ENCODE data around the gene CXorf66. TPM values are rescaled to one million over a fixed set of nuclear protein-coding genes. Genes with fewer than 3 reads are reported as not detected.
A peak's percentile ranks its signal among the peaks of the same experiment; 100 is the strongest.

Gene CXorf66
- total and polyA plus RNA-seq, 9 of the 15 experiments (the other 6 are each of a cell fraction or from before 2014, with no cell fraction given): not detected

DNA sequence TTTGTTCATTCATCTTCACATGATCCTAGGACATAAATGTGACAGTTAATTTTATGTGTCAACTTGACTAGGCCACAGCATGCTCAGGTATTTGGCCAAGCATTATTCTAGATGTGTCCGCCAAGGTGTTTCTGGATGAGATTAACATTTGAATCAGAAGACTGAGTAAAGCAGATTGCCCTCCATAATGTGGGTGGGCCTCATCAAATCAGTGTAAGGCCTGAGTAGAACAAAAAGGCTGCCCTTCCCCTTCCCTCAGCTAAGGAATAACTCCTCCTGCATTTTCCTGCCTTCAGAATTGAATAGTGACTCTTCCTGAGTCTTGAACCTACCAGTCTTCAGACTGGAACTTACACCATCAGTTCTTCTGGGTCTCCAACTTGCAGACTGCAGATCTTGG lies 50.9 kb downstream of the CXorf66 start:
- Histone ChIP-seq H3K9ac (ENCODE audit: insufficient read depth in 1 of 2, low read depth in 2 of 2, low read length in 2 of 2) (no peak overlapping the region), H3K9me1 (ENCODE audit: control insufficient read depth, insufficient read depth, low read length) (no peaks in the 10 kb centered on the region), H3K4me2 (ENCODE audit: insufficient read depth, low read length) (no peak overlapping the region), H3K79me2 (ENCODE audit: control insufficient read depth, insufficient read depth, low read length) (peaks cover 38% of the 10 kb centered on the region), H4K20me1 (replicated peaks; ENCODE audit: control insufficient read depth, insufficient read depth, low read length) (no peaks in the 10 kb centered on the region), H3K4me3 (no peak overlapping the region), H3K27me3 (ENCODE audit: control insufficient read depth in 2 of 2, insufficient read depth in 2 of 2, low read length in 2 of 2) (no peaks in the 10 kb centered on the region), H3K36me3 (ENCODE audit: control insufficient read depth, insufficient read depth, low read length) (no peaks in the 10 kb centered on the region), H3K9me3 (replicated peaks; ENCODE audit: control insufficient read depth, insufficient read depth, low read depth, low read length) (no peaks in the 10 kb centered on the region), H2AFZ (ENCODE audit: low read depth, low read length) (no peak overlapping the region), H3K4me1 (replicated peaks in 1 of 2; ENCODE audit: control insufficient read depth in 2 of 2, insufficient read depth in 2 of 2, low read length in 2 of 2) (no peaks in the 10 kb centered on the region), H3K27ac (ENCODE audit: extremely low read depth, low read depth, low read length) (no peak overlapping the region)
- 100% methylated on average over 1 of the region's 1 CpG for WGBS (ENCODE audit: insufficient coverage, low coverage, missing lambda C conversion rate)
- CTCF ChIA-PET (ENCODE audit: low intra/inter-chr PET ratio): no interaction called here
- intact Hi-C loops (cut with micrococcal nuclease) (no loop called here), in situ Hi-C loops (cut with MboI) (no loop called here)
- FAIRE-seq: no peak
- POLR2A ChIA-PET: no interaction called here
- no peak for DNase-seq (ENCODE audit: extremely low read depth in 1 of 4, low spot score in 3 of 4)
- no TSS peak for BruUV-seq (replicated peaks)
- TF ChIP-seq ZNF134 (CRISPR knock-in tag; conservative IDR thresholded peaks at IDR 0.05): peak; percentile 64
- TF ChIP-seq TAL1 (IDR thresholded peaks at IDR 0.05): no peak
- ATAC-seq: no peak

DNA sequence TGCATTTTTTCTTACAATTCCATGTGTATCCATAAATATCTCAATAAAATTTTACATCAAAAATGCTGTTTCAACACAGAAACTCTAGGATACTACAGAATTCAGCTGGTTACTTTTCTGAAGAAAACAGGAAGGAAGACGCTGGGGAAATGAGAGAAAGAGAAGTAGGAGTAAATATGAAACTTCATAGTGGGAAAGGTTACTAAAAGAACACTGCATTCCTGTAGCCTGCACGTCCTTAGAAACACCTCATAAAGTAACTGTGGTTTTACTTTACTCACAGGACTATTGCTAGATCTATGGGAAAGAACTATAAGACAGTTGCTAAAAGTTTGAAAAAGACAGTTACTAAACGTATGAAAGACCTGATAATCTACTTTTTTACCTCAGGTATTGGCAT lies 55.6 kb downstream of the CXorf66 start:
- Histone ChIP-seq H3K4me3 (no peak overlapping the region), H4K20me1 (replicated peaks; ENCODE audit: control insufficient read depth, insufficient read depth, low read length) (no peaks in the 10 kb centered on the region), H3K79me2 (ENCODE audit: control insufficient read depth, insufficient read depth, low read length) (peaks cover 21% of the 10 kb centered on the region), H3K4me1 (replicated peaks in 1 of 2; ENCODE audit: control insufficient read depth in 2 of 2, insufficient read depth in 2 of 2, low read length in 2 of 2) (no peaks in the 10 kb centered on the region), H3K27ac (ENCODE audit: extremely low read depth, low read depth, low read length) (no peak overlapping the region), H3K9me1 (ENCODE audit: control insufficient read depth, insufficient read depth, low read length) (no peaks in the 10 kb centered on the region), H3K27me3 (ENCODE audit: control insufficient read depth in 2 of 2, insufficient read depth in 2 of 2, low read length in 2 of 2) (no peaks in the 10 kb centered on the region), H2AFZ (ENCODE audit: low read depth, low read length) (no peak overlapping the region), H3K4me2 (ENCODE audit: insufficient read depth, low read length) (no peak overlapping the region), H3K36me3 (ENCODE audit: control insufficient read depth, insufficient read depth, low read length) (no peaks in the 10 kb centered on the region; the same call in 2 of the 3 replicates), H3K9ac (ENCODE audit: insufficient read depth in 1 of 2, low read depth in 2 of 2, low read length in 2 of 2) (no peak overlapping the region), H3K9me3 (replicated peaks; ENCODE audit: control insufficient read depth, insufficient read depth, low read depth, low read length) (no peaks in the 10 kb centered on the region)
- FAIRE-seq (no peak), DNase-seq (ENCODE audit: extremely low read depth in 1 of 4, low spot score in 3 of 4) (no peak), ATAC-seq (no peak)
- ChIA-PET CTCF (ENCODE audit: low intra/inter-chr PET ratio) (no interaction called here), POLR2A (no interaction called here)
- WGBS (ENCODE audit: insufficient coverage, low coverage, missing lambda C conversion rate): 61% methylated on average over 3 of the region's 3 CpGs
- in situ Hi-C loops (cut with MboI): no loop called here
- intact Hi-C loops (cut with micrococcal nuclease): no loop called here
- no TSS peak for BruUV-seq (replicated peaks)
- TF ChIP-seq PRPF4 (IDR thresholded peaks at IDR 0.05; ENCODE audit: insufficient read depth, low read depth, low read length, poor library complexity, severe bottlenecking) (no peak), ESRRB (CRISPR knock-in tag; IDR thresholded peaks at IDR 0.05; ENCODE audit: borderline replicate concordance) (no peak), ZNF41 (CRISPR knock-in tag; conservative IDR thresholded peaks at IDR 0.05) (no peak), OTX1 (CRISPR knock-in tag; IDR thresholded peaks at IDR 0.05) (no peak)

Data from K562 (cell line).